ENCODE measurements around the gene NIPA2. TPM values are rescaled to one million over a fixed set of nuclear protein-coding genes. Genes with fewer than 3 reads are reported as not detected.

NIPA2 gene
- total and polyA plus RNA-seq, 2 of the 13 experiments (the other 11 are each of a cell fraction or from before 2014, with no cell fraction given), result 29.0 to 56.2 TPM

DNA sequence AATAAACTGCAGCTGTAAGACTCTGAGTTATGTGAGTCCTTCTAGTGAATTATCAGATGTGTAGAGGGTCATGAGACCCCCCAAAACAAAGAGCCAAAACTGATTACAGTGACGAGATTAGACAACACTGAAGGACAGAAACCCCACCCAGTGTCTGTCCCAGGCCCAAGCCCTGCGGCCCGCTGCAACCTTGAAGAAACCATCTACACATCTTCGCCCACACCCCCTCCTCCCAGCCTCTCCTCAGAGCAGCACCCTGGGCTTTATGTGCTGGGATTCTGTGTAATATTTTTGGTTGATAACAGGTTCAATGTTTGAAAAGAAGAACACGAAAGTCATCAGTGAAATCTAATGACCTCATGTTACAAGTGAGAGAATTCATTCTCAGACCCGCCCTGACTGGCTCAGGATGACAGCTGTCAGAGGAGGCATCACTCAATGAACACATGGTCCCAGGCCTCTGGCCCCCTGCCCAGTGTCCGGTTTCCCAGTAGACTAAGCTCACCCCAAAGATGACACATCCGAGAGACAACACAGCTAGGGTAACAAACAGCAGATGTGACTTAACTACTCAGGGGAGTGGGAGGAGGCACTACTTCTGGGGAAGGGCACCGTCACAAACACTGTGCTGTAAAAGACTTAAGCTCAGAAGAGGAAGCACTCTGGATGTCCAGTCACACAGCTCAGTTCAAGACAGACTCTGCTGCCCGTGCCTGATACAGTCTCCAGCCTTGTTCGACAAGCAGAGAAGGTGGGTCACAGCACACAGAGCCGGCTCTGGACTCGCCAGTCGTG, 48.9 kb downstream of the NIPA2 start:
- Histone ChIP-seq H3K36me3 (replicated peaks in 1 of 2; ENCODE audit: control insufficient read depth in 1 of 2, insufficient read depth in 2 of 2, low read length in 2 of 2) (peaks cover 12 to 21% of the 10 kb centered on the region in 2 experiments; a peak in 3 of 5 replicates), H3K9ac (ENCODE audit: insufficient read depth, low read depth, low read length) (no peak overlapping the region), H3K4me1 (ENCODE audit: insufficient read depth, low read length) (peaks cover 7% of the 10 kb centered on the region; the same call in 1 of the 2 replicates), H4K20me1 (ENCODE audit: insufficient read depth, low read length) (no peaks in the 10 kb centered on the region), H3K27me3 (ENCODE audit: control insufficient read depth in 1 of 2, insufficient read depth in 2 of 2, low read length in 2 of 2) (no peaks in the 10 kb centered on the region), H3K79me2 (ENCODE audit: insufficient read depth, low read length) (no peaks in the 10 kb centered on the region), H3K4me3 (replicated peaks in 1 of 3; ENCODE audit: insufficient read depth in 1 of 3, low read depth in 2 of 3, low read length in 3 of 3) (no peak overlapping the region), H3K27ac (ENCODE audit: extremely low read length, insufficient read depth, low read length) (no peak overlapping the region), H3K4me2 (ENCODE audit: low read depth, low read length) (no peak overlapping the region), H3K9me3 (ENCODE audit: low read length) (no peaks in the 10 kb centered on the region), H2AFZ (ENCODE audit: low read length) (no peak overlapping the region)
- WGBS (ENCODE audit: low lambda C conversion rate), result 95% methylated on average over 11 of the region's 14 CpGs
- in situ Hi-C loops (cut with HindIII; ENCODE audit: extremely low pct_ligation_motif_present, low pct_unique_long_range_greater_than_20kb) (no loop called here), intact Hi-C loops (cut with micrococcal nuclease; ENCODE audit: unreplicated experiment) (no loop called here)
- DNase-seq (ENCODE audit: low spot score), result no peak
- ATAC-seq, result no peak
- ChIA-PET CTCF (ENCODE audit: low intra/inter-chr PET ratio, low total read pairs) (no interaction called here), POLR2A (no interaction called here)
- no TSS peak for BruUV-seq (replicated peaks)
- TF ChIP-seq HHEX (CRISPR knock-in tag; IDR thresholded peaks at IDR 0.05) (no peak), ZNF501 (CRISPR knock-in tag; IDR thresholded peaks at IDR 0.05) (no peak), POLR2A (IDR thresholded peaks at IDR 0.05; ENCODE audit: insufficient read depth in 1 of 2, low read depth in 2 of 2, low read length in 2 of 2) (no peak), ELK4 (CRISPR knock-in tag; IDR thresholded peaks at IDR 0.05; ENCODE audit: borderline replicate concordance) (no peak), ZNF761 (CRISPR knock-in tag; conservative IDR thresholded peaks at IDR 0.05) (no peak), ARNT (IDR thresholded peaks at IDR 0.05) (no peak), ZBTB3 (CRISPR knock-in tag; IDR thresholded peaks at IDR 0.05; ENCODE audit: borderline replicate concordance, low read depth) (no peak), PLRG1 (conservative IDR thresholded peaks at IDR 0.05) (no peak), DNMT1 (CRISPR knock-in tag; IDR thresholded peaks at IDR 0.05) (no peak), KLF16 (CRISPR knock-in tag; IDR thresholded peaks at IDR 0.05) (no peak), RAD51 (IDR thresholded peaks at IDR 0.05; ENCODE audit: borderline replicate concordance) (no peak)
- FAIRE-seq, result no peak
